ENCODE results near the gene ZNF335. TPM values are rescaled to one million over a fixed set of nuclear protein-coding genes. Genes with fewer than 3 reads are reported as not detected.

ZNF335 gene
- total RNA-seq, 1 donor: 59.5 TPM

Other genes starting within 250 kb of the ZNF335 start
- not detected for gene SPINT4, start 249.9 kb downstream of the ZNF335 start, total RNA-seq
- not detected for gene WFDC3, start 180.3 kb downstream of the ZNF335 start, total RNA-seq
- 22.4 TPM for gene DNTTIP1, start 180.2 kb downstream of the ZNF335 start, total RNA-seq
- gene UBE2C, start 159.6 kb downstream of the ZNF335 start, total RNA-seq: 3.8 TPM
- gene TNNC2, start 144.9 kb downstream of the ZNF335 start, total RNA-seq: 1.1 TPM
- gene SNX21, start 138.4 kb downstream of the ZNF335 start, total RNA-seq: 10.5 TPM
- 58.7 TPM for gene ACOT8, start 114.8 kb downstream of the ZNF335 start, total RNA-seq
- gene ZSWIM3, start 114.6 kb downstream of the ZNF335 start, total RNA-seq: 8.1 TPM
- 32.6 TPM for gene ZSWIM1, start 91.0 kb downstream of the ZNF335 start, total RNA-seq
- gene SPATA25, start 84.6 kb downstream of the ZNF335 start, total RNA-seq: 5.9 TPM
- gene NEURL2, start 81.0 kb downstream of the ZNF335 start, total RNA-seq: 21.5 TPM
- 112 TPM for gene CTSA, start 80.9 kb downstream of the ZNF335 start, total RNA-seq
- gene PLTP, start 60.0 kb downstream of the ZNF335 start, total RNA-seq: 31.5 TPM
- 45.0 TPM for gene PCIF1, start 37.5 kb downstream of the ZNF335 start, total RNA-seq
- gene MMP9, start 36.7 kb upstream of the ZNF335 start, total RNA-seq: 1.9 TPM
- gene SLC12A5, start 57.0 kb upstream of the ZNF335 start, total RNA-seq: 1.9 TPM
- 19.7 TPM for gene NCOA5, start 117.8 kb upstream of the ZNF335 start, total RNA-seq
- 4.6 TPM for gene CD40, start 146.1 kb upstream of the ZNF335 start, total RNA-seq

Measured in hematopoietic multipotent progenitor cell (in vitro differentiated cells).